ENCODE measurements around the gene C19orf73. TPM values are rescaled to one million over a fixed set of nuclear protein-coding genes. Genes with fewer than 3 reads are reported as not detected.
"Not testable (repeated sequence)": the region's sequence is repeated elsewhere in the genome, so short reads cannot be mapped to it uniquely, and the experiment has no call there.

The C19orf73 gene
- polyA plus RNA-seq, 1 experiment, result 0.36 TPM

GRCh38 chr19:49149652-49150105, 30.7 kb upstream of the C19orf73 start:
- Histone ChIP-seq H3K4me3 (ENCODE audit: low read depth, low read length) (peak overlapping the region; percentile 93), H3K9me3 (ENCODE audit: control insufficient read depth, insufficient read depth, low read length) (peaks cover 8% of the 10 kb centered on the region; the same call in 1 of the 2 replicates), H3K27ac (ENCODE audit: low read depth, low read length) (peak overlapping the region; percentile 47), H3K27me3 (ENCODE audit: control insufficient read depth, insufficient read depth, low read length) (no peaks in the 10 kb centered on the region)
- TF ChIP-seq CTCF (IDR thresholded peaks at IDR 0.05; ENCODE audit: low read depth, low read length), result no peak
- peak; percentile 70 for DNase-seq (ENCODE audit: low read depth, low spot score)
- CTCF ChIA-PET, result interaction anchor here (1.0 to 1.2 kb wide), 2 partner anchors 52 to 77 kb away, joined by 3 to 8 read pairs; no protein-coding TSS in a partner anchor
- POLR2A ChIA-PET, result interaction anchor here (1.2 kb wide), 2 partner anchors 29 to 36 kb away, joined by 3 to 4 read pairs; partner anchors contain the start of gene LIN7B

- DNase-seq (ENCODE audit: low read depth, low spot score), result peak; percentile 76
- peak overlapping the region; percentile 31 for H3K27ac ChIP-seq (ENCODE audit: low read depth, low read length)
- H3K4me3 ChIP-seq (ENCODE audit: low read depth, low read length), result peak overlapping the region; percentile 93
- ChIA-PET POLR2A (interaction anchor here (0.7 to 1.2 kb wide), 2 partner anchors 29 to 34 kb away, joined by 3 to 4 read pairs; no protein-coding TSS in a partner anchor), CTCF (interaction anchor here (1.0 to 1.2 kb wide), 2 partner anchors 51 to 77 kb away, joined by 3 to 8 read pairs; no protein-coding TSS in a partner anchor)
- H3K9me3 ChIP-seq (ENCODE audit: control insufficient read depth, insufficient read depth, low read length), result peaks cover 5% of the 10 kb centered on the region; the same call in 1 of the 2 replicates
- H3K27me3 ChIP-seq (ENCODE audit: control insufficient read depth, insufficient read depth, low read length), result no peaks in the 10 kb centered on the region
- TF ChIP-seq CTCF (IDR thresholded peaks at IDR 0.05; ENCODE audit: low read depth, low read length), result no peak
These were observed 30.1 kb upstream of the C19orf73 start for GRCh38 chr19:49148784-49149651.

- ChIA-PET POLR2A (no interaction called here), CTCF (interaction anchor here (0.7 to 2.5 kb wide), 2 partner anchors 50 to 51 kb away, joined by 3 to 13 read pairs; no protein-coding TSS in a partner anchor)
- Histone ChIP-seq H3K27me3 (ENCODE audit: control insufficient read depth, insufficient read depth, low read length) (no peaks in the 10 kb centered on the region), H3K4me3 (ENCODE audit: low read depth, low read length) (no peak overlapping the region), H3K9me3 (ENCODE audit: control insufficient read depth, insufficient read depth, low read length) (peaks cover 5% of the 10 kb centered on the region; the same call in 1 of the 2 replicates), H3K27ac (ENCODE audit: low read depth, low read length) (no peak overlapping the region)
- DNase-seq (ENCODE audit: low read depth, low spot score), result no peak
- TF ChIP-seq CTCF (IDR thresholded peaks at IDR 0.05; ENCODE audit: low read depth, low read length), result no peak
These were observed 29.2 kb upstream of the C19orf73 start for GRCh38 chr19:49148044-49148682.

- POLR2A ChIA-PET, result interaction anchor here (1.1 to 1.3 kb wide), 2 partner anchors 32 to 48 kb away, joined by 3 read pairs; partner anchors contain the start of gene LIN7B
- not testable (repeated sequence) for H3K27me3 ChIP-seq (ENCODE audit: control insufficient read depth, insufficient read depth, low read length); DNase-seq (ENCODE audit: low read depth, low spot score); H3K9me3 ChIP-seq (ENCODE audit: control insufficient read depth, insufficient read depth, low read length); H3K27ac ChIP-seq (ENCODE audit: low read depth, low read length); H3K4me3 ChIP-seq (ENCODE audit: low read depth, low read length)
- CTCF ChIA-PET, result interaction anchor here (0.7 to 2.5 kb wide), 12 partner anchors 12 to 137 kb away, joined by 3 to 13 read pairs (median 4); partner anchors contain the start of gene LIN7B
These were observed 27.4 kb upstream of the C19orf73 start for GRCh38 chr19:49146408-49146770.

Measured in AG04450 (cell line).